Osteocyte (in vitro differentiated cells): ENCODE measurements around the gene ADAMTS14. TPM values are rescaled to one million over a fixed set of nuclear protein-coding genes. Genes with fewer than 3 reads are reported as not detected.

Experiments used
- DNase-seq: peaks from one replicate; pipeline ENCODE4 v3.0.0; 2021; ENCODE audit warnings: mixed read lengths; ENCODE audit not compliant: unreplicated experiment; ENCODE audit errors: extremely low spot score
- H3K27ac Mint-ChIP-seq: one replicate; pipeline ENCODE4 v1.8.0; 2021; ENCODE audit warnings: mild to moderate bottlenecking, mixed read lengths; ENCODE audit not compliant: unreplicated experiment
- H3K27me3 Mint-ChIP-seq: one replicate; pipeline ENCODE4 v1.8.0; 2021; ENCODE audit warnings: mixed read lengths; ENCODE audit not compliant: unreplicated experiment
- H3K36me3 Mint-ChIP-seq: one replicate; pipeline ENCODE4 v1.8.0; 2021; ENCODE audit warnings: mixed read lengths; ENCODE audit not compliant: unreplicated experiment
- H3K4me1 Mint-ChIP-seq: one replicate; pipeline ENCODE4 v1.8.0; 2021; ENCODE audit warnings: mixed read lengths; ENCODE audit not compliant: unreplicated experiment
- H3K4me3 Mint-ChIP-seq: one replicate; pipeline ENCODE4 v1.8.0; 2021; ENCODE audit warnings: mild to moderate bottlenecking, moderate library complexity, mixed read lengths; ENCODE audit not compliant: unreplicated experiment
- H3K9me3 Mint-ChIP-seq: one replicate; pipeline ENCODE4 v1.8.0; 2021; ENCODE audit warnings: mixed read lengths; ENCODE audit not compliant: unreplicated experiment
- CTCF ChIP-seq: fragments of 200-600 bp; sonication (generic); IDR thresholded peaks from 2 replicates; pipeline ENCODE4 v1.5.0; 2021; ENCODE audit warnings: antibody characterized with exemption, mild to moderate bottlenecking, moderate library complexity
- total RNA-seq: library from RNA; stranded (reverse); gene quantifications from 2 replicates; pipeline ENCODE4 v1.2.1, GENCODE V29; 2021

ADAMTS14 gene
- total RNA-seq, 1 donor from 2014 or later = 4.1 TPM

GRCh38 chr10:70742537-70743429, 70.5 kb downstream of the ADAMTS14 start:
- Mint-ChIP-seq H3K4me1 (peaks cover 5% of the 10 kb centered on the region), H3K4me3 (no peak overlapping the region), H3K27me3 (no peaks in the 10 kb centered on the region), H3K27ac (no peak overlapping the region), H3K9me3 (no peaks in the 10 kb centered on the region), H3K36me3 (peaks cover 2% of the 10 kb centered on the region)
- TF ChIP-seq CTCF = no peak
- DNase-seq = no peak

- no peak for DNase-seq
- no peak overlapping the region for H3K27ac Mint-ChIP-seq
- H3K36me3 Mint-ChIP-seq = peaks cover 2% of the 10 kb centered on the region
- peaks cover 5% of the 10 kb centered on the region for H3K4me1 Mint-ChIP-seq
- H3K4me3 Mint-ChIP-seq = no peak overlapping the region
- H3K9me3 Mint-ChIP-seq = no peaks in the 10 kb centered on the region
- no peak for TF ChIP-seq CTCF
- no peaks in the 10 kb centered on the region for H3K27me3 Mint-ChIP-seq
Observed at GRCh38 chr10:70743430-70743788, 71.1 kb downstream of the ADAMTS14 start.

DNA sequence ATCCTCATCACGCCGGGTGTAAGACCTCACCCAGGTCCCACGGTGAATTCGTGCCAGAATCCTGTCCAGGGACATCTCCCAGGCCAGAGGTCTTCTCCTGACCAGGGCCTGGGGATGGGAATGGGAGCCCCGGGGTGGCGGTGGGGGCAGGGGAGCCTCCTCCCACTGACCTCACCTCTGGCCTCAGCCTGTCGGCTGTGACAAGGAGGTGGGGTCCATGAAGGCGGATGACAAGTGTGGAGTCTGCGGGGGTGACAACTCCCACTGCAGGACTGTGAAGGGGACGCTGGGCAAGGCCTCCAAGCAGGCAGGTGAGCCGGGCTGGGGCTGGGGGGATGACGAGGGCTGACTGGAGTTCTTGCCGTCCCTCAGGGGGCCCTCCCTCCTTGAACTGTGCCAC, 71.6 kb downstream of the ADAMTS14 start:
- Mint-ChIP-seq H3K9me3 (no peaks in the 10 kb centered on the region), H3K36me3 (peaks cover 2% of the 10 kb centered on the region), H3K4me3 (no peak overlapping the region), H3K27me3 (no peaks in the 10 kb centered on the region), H3K27ac (no peak overlapping the region), H3K4me1 (peaks cover 5% of the 10 kb centered on the region)
- DNase-seq = no peak
- no peak for TF ChIP-seq CTCF

DNA sequence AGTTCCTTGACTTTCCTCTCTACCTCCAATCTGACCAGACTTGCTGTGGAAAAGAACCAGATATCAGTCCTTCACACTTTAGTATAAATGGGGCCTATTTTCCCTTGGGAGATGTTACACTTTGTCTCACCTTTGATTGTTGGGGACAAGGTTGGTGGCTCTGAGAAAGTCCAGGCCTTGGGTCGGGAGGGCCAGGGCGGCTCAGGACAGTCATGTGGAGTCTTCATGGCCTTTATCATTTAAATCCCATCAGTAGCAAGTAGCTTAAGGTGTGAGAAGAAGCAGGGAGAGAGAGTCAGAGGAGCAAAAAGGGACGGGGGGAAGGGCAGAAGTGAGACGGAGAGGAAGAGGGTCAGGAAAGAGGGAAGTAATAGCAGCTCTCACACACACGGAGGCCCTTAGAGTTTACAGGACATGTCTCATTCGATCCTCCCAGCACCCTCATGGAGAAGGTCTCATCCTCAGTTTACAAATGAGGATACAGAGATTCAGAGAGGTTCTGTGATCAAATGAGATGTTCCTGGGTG, 72.4 kb downstream of the ADAMTS14 start:
- Mint-ChIP-seq H3K4me3 (no peak overlapping the region), H3K36me3 (peaks cover 2% of the 10 kb centered on the region), H3K9me3 (no peaks in the 10 kb centered on the region), H3K27ac (no peak overlapping the region), H3K4me1 (peaks cover 5% of the 10 kb centered on the region), H3K27me3 (no peaks in the 10 kb centered on the region)
- no peak for DNase-seq
- TF ChIP-seq CTCF = no peak

DNA sequence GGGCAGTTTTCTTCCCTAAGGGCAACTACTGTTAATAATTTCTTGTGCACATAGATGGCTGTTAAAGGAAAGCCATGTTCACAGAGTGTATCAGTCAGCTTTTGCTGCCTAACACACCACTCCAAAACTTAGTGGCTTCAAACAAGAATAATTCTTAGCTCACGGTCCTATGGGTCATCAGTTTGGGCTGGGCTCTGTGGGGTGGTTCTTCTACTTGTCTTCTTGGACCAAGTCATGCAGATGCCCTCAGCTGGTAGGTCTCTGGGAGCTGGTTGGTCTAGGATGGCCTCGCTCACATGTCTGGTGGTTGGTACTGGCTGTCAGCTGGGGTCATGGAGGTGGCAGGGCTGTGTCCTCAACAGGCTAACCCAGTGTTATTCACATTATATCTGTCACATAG, 73.2 kb downstream of the ADAMTS14 start:
- no peak for TF ChIP-seq CTCF
- Mint-ChIP-seq H3K4me3 (no peak overlapping the region), H3K4me1 (peaks cover 5% of the 10 kb centered on the region), H3K27ac (no peak overlapping the region), H3K27me3 (no peaks in the 10 kb centered on the region), H3K9me3 (no peaks in the 10 kb centered on the region), H3K36me3 (peaks cover 2% of the 10 kb centered on the region)
- no peak for DNase-seq
